VCaP (cell line): ENCODE measurements around the gene GLRA1.

ENCODE experiments used
- H3K27ac ChIP-seq: fragments of 450-650 bp; 2 replicates; pipeline ENCODE4 v1.5.1; 2017
- TF ChIP-seq, protein P1 (sequence below): fragments of 450-650 bp; conservative IDR thresholded peaks from 2 replicates; pipeline ENCODE4 v1.5.1; 2017; ENCODE audit warnings: mild to moderate bottlenecking, moderate library complexity

Gene GLRA1

GRCh38 chr5:151772846-151773561 is 151.6 kb downstream of the GLRA1 start:
- peak overlapping the region; percentile 96 for H3K27ac ChIP-seq

More at GRCh38 chr5:151772846-151773561, 151.6 kb downstream of the GLRA1 start:
- TF ChIP-seq, protein P1, sequence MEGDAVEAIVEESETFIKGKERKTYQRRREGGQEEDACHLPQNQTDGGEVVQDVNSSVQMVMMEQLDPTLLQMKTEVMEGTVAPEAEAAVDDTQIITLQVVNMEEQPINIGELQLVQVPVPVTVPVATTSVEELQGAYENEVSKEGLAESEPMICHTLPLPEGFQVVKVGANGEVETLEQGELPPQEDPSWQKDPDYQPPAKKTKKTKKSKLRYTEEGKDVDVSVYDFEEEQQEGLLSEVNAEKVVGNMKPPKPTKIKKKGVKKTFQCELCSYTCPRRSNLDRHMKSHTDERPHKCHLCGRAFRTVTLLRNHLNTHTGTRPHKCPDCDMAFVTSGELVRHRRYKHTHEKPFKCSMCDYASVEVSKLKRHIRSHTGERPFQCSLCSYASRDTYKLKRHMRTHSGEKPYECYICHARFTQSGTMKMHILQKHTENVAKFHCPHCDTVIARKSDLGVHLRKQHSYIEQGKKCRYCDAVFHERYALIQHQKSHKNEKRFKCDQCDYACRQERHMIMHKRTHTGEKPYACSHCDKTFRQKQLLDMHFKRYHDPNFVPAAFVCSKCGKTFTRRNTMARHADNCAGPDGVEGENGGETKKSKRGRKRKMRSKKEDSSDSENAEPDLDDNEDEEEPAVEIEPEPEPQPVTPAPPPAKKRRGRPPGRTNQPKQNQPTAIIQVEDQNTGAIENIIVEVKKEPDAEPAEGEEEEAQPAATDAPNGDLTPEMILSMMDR, result no peak
